K562 (cell line): ENCODE measurements around the gene UBE2L5. TPM values are rescaled to one million over a fixed set of nuclear protein-coding genes. Genes with fewer than 3 reads are reported as not detected.
A peak's percentile ranks its signal among the peaks of the same experiment; 100 is the strongest.

Experiments
- ATAC-seq: fragments of 200-7000 bp; cut with Tn5 transposase; 3 replicates; pipeline ENCODE4 v1.9.1; 2020; ENCODE audit warnings: moderate library complexity
- BruUV-seq: library from RNA; stranded (reverse); fragments of 400-500 nt; replicated peaks from 2 replicates; lab custom pipeline; 2021; lab: Mats Ljungman, UMichigan
- CTCF ChIA-PET: fragments of 300-600 bp; formaldehyde crosslinking; extraction: SDS; loops from one replicate; lab custom pipeline; 2021; ENCODE audit warnings: low intra/inter-chr PET ratio; lab: Yijun Ruan, JAX
- POLR2A ChIA-PET: fragments of 300-600, 350-650 bp; sonication (Branson Sonifier 250); formaldehyde crosslinking; extraction: SDS; loops from one replicate; lab custom pipeline; 2021; ENCODE audit warnings: antibody characterized with exemption, inconsistent platforms; lab: Yijun Ruan, JAX
- DNase-seq, 4 experiments: peaks; one replicate each; pipeline versions ENCODE4 v3.0.0 to v3.0.0-alpha.2; 2011 to 2018; ENCODE audit warnings: low spot score in 3 of 4, mixed read lengths in 3 of 4; ENCODE audit errors: extremely low read depth in 1 of 4
- FAIRE-seq: peaks from 2 replicates; lab custom pipeline; 2011; peaks lifted over from hg19 to GRCh38; lab: Jason Lieb, UNC
- H2AFZ ChIP-seq: 2 replicates; pipeline ENCODE4 v1.6.0; 2011; ENCODE audit warnings: low read depth, low read length, control low read depth, inconsistent platforms
- H3K27ac ChIP-seq: fragments of 200-600 bp; 3 replicates; pipeline ENCODE4 v1.8.0; 2011; ENCODE audit warnings: low read depth, mild to moderate bottlenecking, control low read depth, inconsistent platforms, low read length, moderate library complexity, mixed read lengths; ENCODE audit errors: extremely low read depth
- H3K27me3 ChIP-seq, 2 experiments: fragments of 300-600 bp in 1 of 2; 2 replicates in 1 of 2; 3 replicates in 1 of 2; pipeline versions ENCODE4 v1.6.0 to v1.8.0; 2011; ENCODE audit warnings: inconsistent platforms in 2 of 2, low read length in 2 of 2, mild to moderate bottlenecking in 1 of 2, mixed read lengths in 1 of 2, moderate library complexity in 1 of 2; ENCODE audit not compliant: control insufficient read depth in 2 of 2, insufficient read depth in 2 of 2
- H3K36me3 ChIP-seq: fragments of 300-600 bp; 3 replicates; pipeline ENCODE4 v1.8.0; 2011; ENCODE audit warnings: mild to moderate bottlenecking, low read length, inconsistent platforms; ENCODE audit not compliant: control insufficient read depth, insufficient read depth
- H3K4me1 ChIP-seq, 2 experiments: fragments of 200-600 bp in 1 of 2; replicated peaks in 1 of 2; 2 replicates in 1 of 2; 3 replicates in 1 of 2; pipeline versions ENCODE4 v1.5.1 to v1.8.0; 2011; ENCODE audit warnings: inconsistent platforms in 2 of 2, low read length in 2 of 2, mild to moderate bottlenecking in 1 of 2, mixed read lengths in 1 of 2, moderate library complexity in 1 of 2; ENCODE audit not compliant: control insufficient read depth in 2 of 2, insufficient read depth in 2 of 2
- H3K4me2 ChIP-seq: 2 replicates; pipeline ENCODE4 v1.6.1; 2011; ENCODE audit warnings: low read length, control low read depth, inconsistent platforms, mixed read lengths; ENCODE audit not compliant: insufficient read depth
- H3K4me3 ChIP-seq: fragments of 200-600 bp; sonication (generic), shearing (Covaris generic); 2 replicates; pipeline ENCODE4 v1.5.1; 2016; ENCODE audit warnings: control low read depth, inconsistent platforms
- H3K79me2 ChIP-seq: fragments of 200-600 bp; 3 replicates; pipeline ENCODE4 v1.8.0; 2011; ENCODE audit warnings: low read length, inconsistent platforms; ENCODE audit not compliant: control insufficient read depth, insufficient read depth
- H3K9ac ChIP-seq, 2 experiments: 2 replicates each; pipeline versions ENCODE4 v1.6.0 to v1.6.1; 2011; ENCODE audit warnings: low read depth in 2 of 2, low read length in 2 of 2, control low read depth in 1 of 2, inconsistent platforms in 1 of 2, mild to moderate bottlenecking in 1 of 2, mixed read lengths in 1 of 2; ENCODE audit not compliant: insufficient read depth in 1 of 2
- H3K9me1 ChIP-seq: one replicate; pipeline ENCODE4 v1.6.0; 2011; ENCODE audit warnings: inconsistent platforms, mild to moderate bottlenecking, low read length, moderate library complexity; ENCODE audit not compliant: control insufficient read depth, insufficient read depth
- H3K9me3 ChIP-seq: replicated peaks from 2 replicates; pipeline ENCODE4 v1.5.1; 2011; ENCODE audit warnings: low read depth, low read length, inconsistent platforms; ENCODE audit not compliant: control insufficient read depth, insufficient read depth
- H4K20me1 ChIP-seq: replicated peaks from 2 replicates; pipeline ENCODE4 v1.6.1; 2011; ENCODE audit warnings: low read length, inconsistent platforms, mixed read lengths; ENCODE audit not compliant: control insufficient read depth, insufficient read depth
- RBM25 ChIP-seq: fragments of 200-400 bp; formaldehyde crosslinking; IDR thresholded peaks from 2 replicates; pipeline ENCODE4 v1.6.1; 2018; ENCODE audit warnings: low read length, low read depth, moderate library complexity; ENCODE audit not compliant: severe bottlenecking
- RNF219 ChIP-seq: fragments of 250-450 bp; sonication (Bioruptor Pico); IDR thresholded peaks from 2 replicates; pipeline ENCODE4 v1.5.0; 2022; ENCODE audit warnings: mild to moderate bottlenecking
- SMARCB1 ChIP-seq: IDR thresholded peaks from 2 replicates; pipeline ENCODE4 v1.6.1; 2011; ENCODE audit warnings: improper control_type of control experiment, low read depth; ENCODE audit not compliant: insufficient read length
- U2AF1 ChIP-seq: fragments of 200-400 bp; formaldehyde crosslinking; optimal IDR thresholded peaks from 2 replicates; pipeline ENCODE3; 2017; ENCODE audit warnings: mild to moderate bottlenecking, low read depth, low read length, moderate library complexity
- ZNF146 ChIP-seq: IDR thresholded peaks from one replicate; pipeline ENCODE4 v1.6.1; 2018; ENCODE audit warnings: missing compliant biosample characterization; ENCODE audit not compliant: unreplicated experiment
- ZNF24 ChIP-seq: fragments of 450-650 bp; IDR thresholded peaks from 2 replicates; pipeline ENCODE4 v1.6.1; 2016
- ZNF311 ChIP-seq: fragments of 250-450 bp; sonication (Bioruptor Pico); IDR thresholded peaks from 2 replicates; pipeline ENCODE4 v1.4.0; 2020; ENCODE audit warnings: mild to moderate bottlenecking, moderate library complexity
- ZNF347 ChIP-seq: fragments of 450-650 bp; formaldehyde crosslinking; IDR thresholded peaks from 2 replicates; pipeline ENCODE4 v1.4.0; 2020; ENCODE audit warnings: low read depth, mild to moderate bottlenecking, moderate library complexity
- WGBS: fragments of 100-300 bp; shearing (Covaris generic); methylation state at CpG from one replicate; pipeline ENCODE4 v1.1.6; 2016; ENCODE audit warnings: low coverage, mixed read lengths; ENCODE audit not compliant: insufficient coverage; ENCODE audit errors: missing lambda C conversion rate; 5-methylcytosine and 5-hydroxymethylcytosine counted together
- in situ Hi-C: fragments of 300-500 bp; cut with MboI; formaldehyde crosslinking; loops from 4 replicates; pipeline ENCODE4 v1.15.0; 2018; ENCODE audit warnings: inconsistent platforms, mixed read lengths
- intact Hi-C: fragments of 100-400 bp; cut with micrococcal nuclease; formaldehyde crosslinking; loops from 2 replicates; pipeline ENCODE4 v1.14.2; 2022
- polyA plus RNA-seq, 8 experiments: library from polyadenylated mRNA; depleted of rRNA in 4 of 8; stranded (reverse) in 5 of 8; unstranded in 3 of 8; fragments of >200 nt; fragmentation: Nextera tagmentation in 2 of 8; fragmentation: Illumina TruSeq in 1 of 8; extraction: Ambion mirVana in 2 of 8; extraction: Trizol in 1 of 8; gene quantifications; 2 replicates each; pipeline versions ENCODE4 v1.2.1 to v1.2.3, GENCODE V29; 2011 to 2014; ENCODE audit warnings: inconsistent platforms in 1 of 8, missing spikeins in 1 of 8
- total RNA-seq, 7 experiments: library from RNA; depleted of rRNA in 6 of 7; stranded (reverse); fragments of >200 nt in 6 of 7; fragmentation: Illumina TruSeq in 2 of 7; extraction: Trizol in 2 of 7; gene quantifications; 2 replicates each; pipeline versions ENCODE4 v1.2.1 to v1.2.3, GENCODE V29; 2011 to 2021; ENCODE audit warnings: low replicate concordance in 1 of 7

The UBE2L5 gene
- total and polyA plus RNA-seq, 9 of the 15 experiments (the other 6 are each of a cell fraction or from before 2014, with no cell fraction given) = 0.22 to 1.5 (median 0.86) TPM; not detected in 6

DNA sequence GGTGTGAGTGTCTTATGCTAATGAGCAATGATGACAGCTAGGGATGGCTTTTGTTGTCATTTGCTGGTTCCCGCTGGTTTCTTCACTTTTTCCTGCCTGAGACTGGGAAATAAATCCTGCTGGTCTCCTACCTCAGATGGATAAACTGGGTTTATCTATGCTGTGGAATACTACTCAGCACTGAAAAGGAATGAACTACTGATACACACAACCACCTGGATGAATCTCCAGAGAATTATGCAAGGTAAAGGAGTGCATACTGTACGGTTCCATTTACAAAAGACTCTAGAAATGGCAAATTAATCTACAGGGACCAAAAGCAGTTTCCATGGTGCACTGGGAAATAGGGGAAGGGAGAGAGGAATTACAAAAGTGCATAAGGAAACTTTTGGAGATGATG, 41.2 kb upstream of the UBE2L5 start:
- WGBS = 0% methylated on average over 2 of the region's 2 CpGs
- Histone ChIP-seq H3K36me3 (no peaks in the 10 kb centered on the region), H4K20me1 (no peaks in the 10 kb centered on the region), H3K9ac (no peak overlapping the region), H2AFZ (no peak overlapping the region), H3K4me2 (no peak overlapping the region), H3K79me2 (no peaks in the 10 kb centered on the region), H3K9me1 (no peaks in the 10 kb centered on the region), H3K4me3 (no peak overlapping the region), H3K4me1 (no peaks in the 10 kb centered on the region; a peak in 1 of 5 replicates), H3K27me3 (no peaks in the 10 kb centered on the region; a peak in 1 of 5 replicates), H3K9me3 (no peaks in the 10 kb centered on the region), H3K27ac (no peak overlapping the region)
- in situ Hi-C loops (no loop called here), intact Hi-C loops (no loop called here)
- BruUV-seq = no TSS peak
- ChIA-PET POLR2A (no interaction called here), CTCF (no interaction called here)
- DNase-seq (no peak), FAIRE-seq (no peak), ATAC-seq (no peak)
- no peak for TF ChIP-seq U2AF1
- TF ChIP-seq SMARCB1 = no peak
- 0 out of 2 replicates have a peak, but pooled peaks have one; percentile 21 for TF ChIP-seq ZNF24
- TF ChIP-seq RBM25 = peak; percentile 55
- peak; percentile 47 for TF ChIP-seq ZNF146

GRCh38 chr13:30382836-30383525, 39.3 kb upstream of the UBE2L5 start:
- intact Hi-C loops (no loop called here), in situ Hi-C loops (no loop called here)
- FAIRE-seq (no peak), DNase-seq (no peak), ATAC-seq (no peak)
- Histone ChIP-seq H3K4me3 (no peak overlapping the region), H3K9me1 (no peaks in the 10 kb centered on the region), H3K9me3 (no peaks in the 10 kb centered on the region), H3K27me3 (no peaks in the 10 kb centered on the region; a peak in 1 of 5 replicates), H2AFZ (no peak overlapping the region), H3K4me2 (no peak overlapping the region), H3K27ac (no peak overlapping the region), H3K9ac (no peak overlapping the region), H3K36me3 (no peaks in the 10 kb centered on the region), H4K20me1 (no peaks in the 10 kb centered on the region), H3K79me2 (no peaks in the 10 kb centered on the region), H3K4me1 (no peaks in the 10 kb centered on the region; a peak in 1 of 5 replicates)
- no TSS peak for BruUV-seq
- 42% methylated on average over 6 of the region's 6 CpGs for WGBS
- ChIA-PET CTCF (no interaction called here), POLR2A (interaction anchor here (0.6 kb wide), 1 partner anchor 61 kb away, joined by 3 read pairs; no protein-coding TSS in a partner anchor)
- TF ChIP-seq RNF219 (no peak), ZNF347 (CRISPR knock-in tag) (no peak), ZNF311 (CRISPR knock-in tag) (no peak)
